ENCODE data around the gene PPIE. TPM values are rescaled to one million over a fixed set of nuclear protein-coding genes. Genes with fewer than 3 reads are reported as not detected.
"Not testable (repeated sequence)": the region's sequence is repeated elsewhere in the genome, so short reads cannot be mapped to it uniquely, and the experiment has no call there.

The PPIE gene
- total RNA-seq, 1 experiment from 2014 or later: 36.3 TPM

- no peak overlapping the region for H3K4me2 ChIP-seq (ENCODE audit: insufficient read depth, insufficient read length, low read length)
- H4K20me1 ChIP-seq (ENCODE audit: control insufficient read depth, insufficient read depth, insufficient read length): no peaks in the 10 kb centered on the region
- H3K9me3 ChIP-seq (ENCODE audit: control insufficient read depth, low read depth, low read length): peaks cover 5% of the 10 kb centered on the region
- peaks cover 7 to 8% of the 10 kb centered on the region in 2 experiments; a peak in 4 of 5 replicates for H3K9me3 Mint-ChIP-seq
- no peak overlapping the region for H2BK12ac ChIP-seq (ENCODE audit: insufficient read length, low read depth, low read length)
- H3K79me1 ChIP-seq (ENCODE audit: insufficient read depth, low read depth, low read length, poor library complexity, severe bottlenecking): no peaks in the 10 kb centered on the region
- H3K27ac Mint-ChIP-seq: no peak overlapping the region
- no peak overlapping the region for H2BK120ac ChIP-seq (ENCODE audit: low read depth, low read length, poor library complexity, severe bottlenecking)
- H2AFZ ChIP-seq (ENCODE audit: low read length): no peak overlapping the region
- H3K27ac ChIP-seq (ENCODE audit: insufficient read length, low read depth, low read length): no peak overlapping the region
- peaks cover 9 to 25% (median 9%) of the 10 kb centered on the region in 3 experiments for H3K36me3 Mint-ChIP-seq (ENCODE audit: insufficient read depth in 1 of 3, low read depth in 3 of 3)
- no CpG with 5 or more reads among the region's 30 CpGs for WGBS (ENCODE audit: extremely low coverage, insufficient read length, low lambda C conversion rate)
- no peak for TF ChIP-seq CTCF (conservative IDR thresholded peaks at IDR 0.05)
- no peak overlapping the region for H2BK20ac ChIP-seq (ENCODE audit: low read depth, low read length, poor library complexity, severe bottlenecking)
- H3K56ac ChIP-seq (ENCODE audit: insufficient read length, low read depth, low read length): no peak overlapping the region
- no peak overlapping the region for H4K91ac ChIP-seq (ENCODE audit: insufficient read length, low read depth, low read length)
- no peak overlapping the region for H4K5ac ChIP-seq (ENCODE audit: insufficient read length, low read depth, low read length)
- H3K4ac ChIP-seq (ENCODE audit: low read depth, low read length): no peak overlapping the region
- no peak overlapping the region for H2BK15ac ChIP-seq (ENCODE audit: low read depth, low read length)
- H3K23me2 ChIP-seq (ENCODE audit: insufficient read length, low read depth, low read length, poor library complexity, severe bottlenecking): no peaks in the 10 kb centered on the region
- peaks cover 5% of the 10 kb centered on the region for H3K27me3 Mint-ChIP-seq (ENCODE audit: low read depth)
- H3T11ph ChIP-seq (ENCODE audit: low read length): no peak overlapping the region
- no peaks in the 10 kb centered on the region for H3K27me3 ChIP-seq (ENCODE audit: insufficient read depth, low read length)
- no peak for DNase-seq
- H2BK5ac ChIP-seq (ENCODE audit: insufficient read length, low read length): no peak overlapping the region
- H3K23ac ChIP-seq (ENCODE audit: insufficient read length, low read depth, low read length): no peak overlapping the region
- no peak overlapping the region for H3K4me3 Mint-ChIP-seq
- no peak overlapping the region for H3K14ac ChIP-seq (ENCODE audit: insufficient read depth, low read length)
- H3K9ac ChIP-seq (ENCODE audit: extremely low read depth, insufficient read length, low read length): no peak overlapping the region
- H3K4me1 ChIP-seq (ENCODE audit: insufficient read depth, low read length): no peaks in the 10 kb centered on the region
- H3K79me2 ChIP-seq (ENCODE audit: insufficient read depth, low read length): no peaks in the 10 kb centered on the region
- no peaks in the 10 kb centered on the region for H3K4me1 Mint-ChIP-seq
- no peak overlapping the region for H3K18ac ChIP-seq (ENCODE audit: insufficient read length, low read depth, low read length)
- H2AK5ac ChIP-seq (ENCODE audit: insufficient read length, low read length): no peak overlapping the region
- H4K8ac ChIP-seq (replicated peaks; ENCODE audit: insufficient read length, low read depth, low read length): no peak overlapping the region
These were observed 24.2 kb downstream of the PPIE start for GRCh38 chr1:39762550-39763540.

GRCh38 chr1:39763619-39764374 lies 25.1 kb downstream of the PPIE start:
- H3K4me3 Mint-ChIP-seq: not testable (repeated sequence)

More at GRCh38 chr1:39763619-39764374, 25.1 kb downstream of the PPIE start:
- not testable (repeated sequence) for H4K5ac ChIP-seq (ENCODE audit: insufficient read length, low read depth, low read length); H2BK120ac ChIP-seq (ENCODE audit: low read depth, low read length, poor library complexity, severe bottlenecking); H3K4me1 Mint-ChIP-seq; H4K20me1 ChIP-seq (ENCODE audit: control insufficient read depth, insufficient read depth, insufficient read length); H3K23ac ChIP-seq (ENCODE audit: insufficient read length, low read depth, low read length); H3K27me3 ChIP-seq (ENCODE audit: insufficient read depth, low read length); H3K79me1 ChIP-seq (ENCODE audit: insufficient read depth, low read depth, low read length, poor library complexity, severe bottlenecking); H2AK5ac ChIP-seq (ENCODE audit: insufficient read length, low read length); H2BK12ac ChIP-seq (ENCODE audit: insufficient read length, low read depth, low read length); H2AFZ ChIP-seq (ENCODE audit: low read length); H2BK5ac ChIP-seq (ENCODE audit: insufficient read length, low read length); H3K9me3 Mint-ChIP-seq; H3K4ac ChIP-seq (ENCODE audit: low read depth, low read length); H3K14ac ChIP-seq (ENCODE audit: insufficient read depth, low read length); H3T11ph ChIP-seq (ENCODE audit: low read length); H3K18ac ChIP-seq (ENCODE audit: insufficient read length, low read depth, low read length); H3K4me2 ChIP-seq (ENCODE audit: insufficient read depth, insufficient read length, low read length); DNase-seq; H3K27ac Mint-ChIP-seq; H3K27ac ChIP-seq (ENCODE audit: insufficient read length, low read depth, low read length); H3K4me1 ChIP-seq (ENCODE audit: insufficient read depth, low read length); H3K9ac ChIP-seq (ENCODE audit: extremely low read depth, insufficient read length, low read length); H3K56ac ChIP-seq (ENCODE audit: insufficient read length, low read depth, low read length); H3K27me3 Mint-ChIP-seq (ENCODE audit: low read depth); H3K23me2 ChIP-seq (ENCODE audit: insufficient read length, low read depth, low read length, poor library complexity, severe bottlenecking); H3K79me2 ChIP-seq (ENCODE audit: insufficient read depth, low read length); H2BK20ac ChIP-seq (ENCODE audit: low read depth, low read length, poor library complexity, severe bottlenecking); H3K9me3 ChIP-seq (ENCODE audit: control insufficient read depth, low read depth, low read length); H4K91ac ChIP-seq (ENCODE audit: insufficient read length, low read depth, low read length); H4K8ac ChIP-seq (replicated peaks; ENCODE audit: insufficient read length, low read depth, low read length); H2BK15ac ChIP-seq (ENCODE audit: low read depth, low read length)
- H3K36me3 Mint-ChIP-seq (ENCODE audit: insufficient read depth in 1 of 3, low read depth in 3 of 3): peaks cover 9 to 17% (median 9%) of the 10 kb centered on the region in 3 experiments; a peak in 6 of 7 replicates
- no CpG with 5 or more reads among the region's 18 CpGs for WGBS (ENCODE audit: extremely low coverage, insufficient read length, low lambda C conversion rate)
